Activated CD8-positive, alpha-beta memory T cell treated with anti-CD3 and anti-CD28 coated beads, Interleukin-2, amount 50 U/mL, for 24 hours (primary cell): ENCODE data around the gene SEC31B.

Experiments
- DNase-seq: peaks from one replicate; pipeline ENCODE4 v3.0.0-alpha.2; 2020; ENCODE audit errors: extremely low read depth

SEC31B gene, protein sequence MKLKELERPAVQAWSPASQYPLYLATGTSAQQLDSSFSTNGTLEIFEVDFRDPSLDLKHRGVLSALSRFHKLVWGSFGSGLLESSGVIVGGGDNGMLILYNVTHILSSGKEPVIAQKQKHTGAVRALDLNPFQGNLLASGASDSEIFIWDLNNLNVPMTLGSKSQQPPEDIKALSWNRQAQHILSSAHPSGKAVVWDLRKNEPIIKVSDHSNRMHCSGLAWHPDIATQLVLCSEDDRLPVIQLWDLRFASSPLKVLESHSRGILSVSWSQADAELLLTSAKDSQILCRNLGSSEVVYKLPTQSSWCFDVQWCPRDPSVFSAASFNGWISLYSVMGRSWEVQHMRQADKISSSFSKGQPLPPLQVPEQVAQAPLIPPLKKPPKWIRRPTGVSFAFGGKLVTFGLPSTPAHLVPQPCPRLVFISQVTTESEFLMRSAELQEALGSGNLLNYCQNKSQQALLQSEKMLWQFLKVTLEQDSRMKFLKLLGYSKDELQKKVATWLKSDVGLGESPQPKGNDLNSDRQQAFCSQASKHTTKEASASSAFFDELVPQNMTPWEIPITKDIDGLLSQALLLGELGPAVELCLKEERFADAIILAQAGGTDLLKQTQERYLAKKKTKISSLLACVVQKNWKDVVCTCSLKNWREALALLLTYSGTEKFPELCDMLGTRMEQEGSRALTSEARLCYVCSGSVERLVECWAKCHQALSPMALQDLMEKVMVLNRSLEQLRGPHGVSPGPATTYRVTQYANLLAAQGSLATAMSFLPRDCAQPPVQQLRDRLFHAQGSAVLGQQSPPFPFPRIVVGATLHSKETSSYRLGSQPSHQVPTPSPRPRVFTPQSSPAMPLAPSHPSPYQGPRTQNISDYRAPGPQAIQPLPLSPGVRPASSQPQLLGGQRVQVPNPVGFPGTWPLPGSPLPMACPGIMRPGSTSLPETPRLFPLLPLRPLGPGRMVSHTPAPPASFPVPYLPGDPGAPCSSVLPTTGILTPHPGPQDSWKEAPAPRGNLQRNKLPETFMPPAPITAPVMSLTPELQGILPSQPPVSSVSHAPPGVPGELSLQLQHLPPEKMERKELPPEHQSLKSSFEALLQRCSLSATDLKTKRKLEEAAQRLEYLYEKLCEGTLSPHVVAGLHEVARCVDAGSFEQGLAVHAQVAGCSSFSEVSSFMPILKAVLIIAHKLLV

DNA sequence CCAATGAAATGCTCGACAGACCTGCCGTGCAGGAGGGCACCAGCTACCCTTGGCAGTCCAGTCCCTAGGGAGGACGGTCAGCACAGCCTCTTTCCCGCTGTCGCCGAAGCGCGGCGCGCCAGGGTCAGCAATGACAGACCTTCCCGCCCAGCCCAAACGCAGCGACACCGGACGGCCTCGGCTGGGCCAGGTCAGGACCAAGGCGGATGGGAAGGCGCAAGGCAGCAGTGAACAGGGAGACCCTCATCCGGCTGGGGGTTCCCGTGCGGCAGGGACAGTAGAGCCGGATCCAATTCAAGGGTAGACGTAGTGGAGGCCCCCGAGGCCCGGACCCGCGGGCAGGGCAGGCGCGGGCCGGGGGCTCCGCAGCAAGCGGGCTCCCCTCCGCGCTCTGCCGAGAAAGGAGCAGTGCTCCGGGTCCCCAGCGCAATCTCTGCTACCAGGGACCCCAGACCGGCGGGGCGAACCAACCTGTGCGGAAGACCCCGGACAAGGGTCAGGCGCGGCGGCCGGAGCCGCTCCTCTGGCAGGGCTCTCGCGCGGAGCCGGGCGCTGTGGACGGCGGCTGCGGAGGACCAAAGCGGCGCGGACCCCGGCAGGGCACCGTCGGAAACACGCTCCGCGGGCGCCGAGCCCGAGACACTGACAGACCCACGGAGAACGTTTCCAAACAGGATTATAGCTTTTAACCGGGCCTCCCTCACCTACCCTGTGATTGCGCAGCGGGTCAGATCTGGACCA is at the start of gene SEC31B:
SEC31B (minus strand) TSS at position 551 of the 741 bp plus-strand sequence. CDS start 2,909 bp downstream, outside the sequence.
- DNase-seq = no peak

GRCh38 chr10:100568912-100569311 is 49.3 kb upstream of the SEC31B start:
- no peak for DNase-seq

DNA sequence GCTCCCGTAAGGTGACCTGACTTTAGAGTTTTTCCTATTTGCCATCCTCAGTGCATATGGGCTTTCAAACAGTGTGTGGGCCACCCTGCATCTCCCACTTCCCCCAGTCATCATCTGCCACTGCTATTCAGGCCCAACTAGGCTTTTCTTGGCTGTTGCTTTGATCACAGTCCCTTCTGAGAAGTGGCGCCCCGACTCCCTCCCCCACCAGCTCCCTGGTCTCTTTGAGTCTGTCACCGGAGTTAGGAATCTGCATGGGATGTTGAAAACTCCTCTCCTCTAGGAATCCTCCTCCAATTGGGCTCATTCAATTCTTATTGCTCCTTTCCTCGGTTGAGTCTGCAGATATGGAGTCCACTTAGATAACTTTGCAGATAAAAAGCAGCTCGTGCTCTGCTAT is 48.2 kb upstream of the SEC31B start:
- no peak for DNase-seq

GRCh38 chr10:100567249-100567648 is 47.6 kb upstream of the SEC31B start:
- no peak for DNase-seq

- no peak for DNase-seq
Observed at GRCh38 chr10:100566561-100566960, 46.9 kb upstream of the SEC31B start.

DNA sequence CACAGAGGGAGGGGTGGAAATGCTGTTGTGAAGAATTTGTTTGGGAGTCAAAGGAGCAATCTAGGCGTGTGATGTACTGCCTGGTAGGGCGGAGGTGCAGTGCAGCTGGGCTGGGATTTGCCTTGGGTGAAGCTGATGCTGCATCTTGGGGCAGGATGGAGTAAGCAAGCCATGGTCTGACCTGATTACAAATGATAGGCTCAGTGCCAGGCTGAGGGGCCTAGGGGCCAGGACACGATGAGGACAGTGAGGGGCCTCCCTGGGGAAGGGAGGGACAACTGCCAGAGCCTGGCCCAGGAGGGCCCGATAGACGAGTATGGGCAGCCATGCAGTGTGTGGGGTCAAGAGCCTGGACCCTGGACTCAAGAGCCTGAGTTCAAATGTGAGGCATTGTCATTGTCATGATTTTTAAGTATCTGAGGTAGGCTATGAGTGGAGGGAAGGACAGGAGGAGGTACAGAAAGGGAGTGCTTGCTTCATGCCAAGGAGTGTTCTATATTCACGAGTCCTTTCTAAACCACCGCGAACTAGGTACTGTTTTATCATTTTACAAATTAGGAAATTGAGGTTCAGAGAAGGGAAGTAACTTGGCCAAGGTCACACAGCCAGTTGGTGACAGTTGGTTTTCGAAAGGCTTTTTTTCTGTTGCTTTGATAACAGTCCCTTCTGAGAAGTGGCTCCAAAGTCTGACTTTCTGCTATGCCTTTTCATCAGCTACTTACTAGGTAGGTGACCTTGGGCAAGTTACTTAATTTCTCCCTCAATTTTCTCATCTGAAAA is 45.7 kb upstream of the SEC31B start:
- DNase-seq = no peak

- DNase-seq = peak; percentile 8
Observed at GRCh38 chr10:100562008-100562672, 42.5 kb upstream of the SEC31B start.

DNA sequence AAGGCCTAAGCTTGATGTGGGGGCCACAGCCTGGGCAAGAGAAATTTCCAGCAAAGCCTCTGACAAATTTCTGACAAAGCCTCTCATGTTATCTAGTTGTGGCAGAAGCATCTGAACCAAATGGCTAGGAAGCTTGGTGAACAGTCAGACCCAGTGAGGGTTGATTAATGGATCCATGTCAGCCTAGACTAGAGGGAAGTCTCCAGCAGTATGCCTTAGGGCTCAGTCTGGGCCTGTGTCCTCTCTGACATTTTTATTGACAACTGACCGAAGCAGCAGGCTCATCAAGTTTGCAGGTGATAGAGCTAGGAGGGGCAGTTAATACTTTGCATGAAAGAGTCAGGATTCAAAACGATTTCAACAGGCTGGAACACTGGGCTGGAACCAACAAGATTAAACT is 41.3 kb upstream of the SEC31B start:
- no peak for DNase-seq

DNA sequence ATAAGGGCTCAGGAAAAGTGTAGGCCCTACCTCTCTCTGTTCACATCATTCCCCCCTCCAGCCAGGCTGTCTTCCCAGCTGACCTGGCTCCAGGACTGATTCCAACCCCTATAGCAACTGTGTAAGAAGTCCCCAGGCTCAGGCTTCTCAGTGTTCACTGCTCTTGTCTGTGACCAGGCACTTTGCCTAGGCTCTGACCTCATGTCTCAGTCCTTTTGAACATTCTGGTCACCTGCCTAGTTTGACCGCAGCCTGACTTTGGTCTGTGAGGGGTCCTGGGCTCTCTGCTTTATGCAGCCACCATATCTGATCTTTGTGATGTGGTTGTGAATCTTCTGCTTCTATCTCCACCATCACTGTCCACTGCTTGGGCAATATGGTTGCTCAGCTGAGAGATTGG is 40.6 kb upstream of the SEC31B start:
- no peak for DNase-seq

DNA sequence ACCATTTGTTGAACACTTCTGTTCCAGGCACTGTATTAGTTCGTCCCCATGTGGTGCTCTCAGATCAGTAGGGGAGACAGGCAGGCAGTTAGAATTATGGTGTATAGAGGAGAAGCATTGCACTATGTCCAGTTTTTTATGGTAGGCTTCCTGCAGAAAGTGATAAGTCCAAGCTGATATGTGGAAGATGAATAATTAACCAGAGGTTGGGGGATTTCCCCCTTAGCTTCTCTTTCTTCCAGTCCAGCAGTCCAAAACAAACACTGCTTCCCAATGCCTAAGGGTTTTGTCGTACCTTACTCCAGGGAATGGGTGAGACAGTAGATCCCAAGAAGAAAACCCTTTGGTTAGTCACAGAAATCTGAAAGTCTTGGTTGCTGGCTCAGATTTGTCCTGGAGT is 35.2 kb upstream of the SEC31B start:
- DNase-seq = no peak

DNA sequence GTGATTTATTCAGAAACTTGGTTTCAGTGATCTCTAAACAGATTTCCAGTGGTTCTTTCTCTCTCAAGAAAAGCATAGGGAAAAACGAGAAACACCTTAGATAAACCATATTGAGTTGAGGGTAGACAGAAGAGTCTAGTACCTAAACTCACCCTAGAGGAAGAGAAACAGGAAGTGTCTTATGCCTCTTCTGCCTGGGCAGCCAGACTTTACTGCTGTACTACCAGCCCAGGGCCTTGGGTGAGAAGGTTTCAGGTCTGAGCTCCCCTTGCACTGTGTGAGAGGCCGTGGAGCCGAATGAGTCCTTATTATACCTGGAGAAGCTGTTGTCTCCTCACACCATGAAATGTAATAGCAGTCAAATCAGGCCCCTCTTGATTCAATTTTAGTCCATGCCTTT is 34.3 kb upstream of the SEC31B start:
- DNase-seq = no peak

- DNase-seq = no peak
Observed at GRCh38 chr10:100551738-100552137, 32.1 kb upstream of the SEC31B start.

DNA sequence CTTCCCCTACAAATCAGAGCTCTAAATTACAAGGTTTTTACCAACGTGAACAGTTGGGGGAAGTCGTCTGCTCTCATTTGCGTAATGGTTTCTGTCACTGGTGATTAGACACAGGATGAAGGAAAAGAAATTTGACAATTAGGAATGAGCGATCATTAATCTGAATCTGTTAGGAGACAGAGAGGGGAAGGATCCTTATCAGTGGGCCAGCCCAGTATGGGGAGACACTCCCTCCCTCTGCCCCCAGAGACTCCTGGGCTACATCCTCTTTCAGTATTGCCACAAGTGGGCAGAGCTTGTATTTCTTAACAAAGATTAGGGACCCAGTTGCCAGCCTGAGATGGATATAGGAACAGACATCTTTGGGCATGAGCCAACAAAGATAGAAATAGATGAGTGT is 31.5 kb upstream of the SEC31B start:
- DNase-seq = no peak

DNA sequence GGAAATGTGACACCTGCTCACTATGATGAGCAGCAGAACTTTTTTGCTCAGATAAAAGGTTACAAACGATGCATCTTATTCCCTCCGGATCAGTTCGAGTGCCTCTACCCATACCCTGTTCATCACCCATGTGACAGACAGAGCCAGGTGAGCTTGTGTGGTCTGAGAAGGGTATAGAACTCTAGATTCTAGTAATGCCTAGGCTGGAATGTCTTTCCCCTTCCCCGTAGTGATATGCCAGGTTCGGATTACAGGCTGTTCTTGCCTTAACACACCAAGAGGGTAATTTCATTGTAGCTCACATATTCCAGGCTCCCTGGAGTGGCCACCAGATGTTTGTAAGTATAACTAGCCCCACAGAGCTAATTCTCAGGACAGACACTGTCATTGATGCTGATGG is 25.3 kb upstream of the SEC31B start:
- DNase-seq = no peak

DNA sequence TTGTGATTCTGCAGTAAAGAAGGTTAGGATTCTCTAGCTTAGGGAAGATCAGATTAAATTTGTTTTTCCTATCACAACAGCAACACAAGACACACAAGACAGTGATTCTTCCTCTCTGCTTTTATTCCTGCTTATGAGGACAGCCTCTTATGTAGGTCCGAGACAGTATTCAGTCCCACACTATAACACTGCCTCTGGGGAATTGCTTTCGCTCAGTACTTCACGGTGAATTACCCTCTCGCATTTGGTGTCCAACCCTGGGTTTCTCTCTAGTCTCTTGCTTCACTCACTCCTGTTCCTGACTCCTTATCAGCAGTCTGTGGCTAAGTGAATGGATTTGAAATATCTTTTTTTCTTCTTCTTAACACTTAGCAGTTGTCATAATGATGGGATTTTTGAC is 17.8 kb upstream of the SEC31B start:
- DNase-seq = no peak

DNA sequence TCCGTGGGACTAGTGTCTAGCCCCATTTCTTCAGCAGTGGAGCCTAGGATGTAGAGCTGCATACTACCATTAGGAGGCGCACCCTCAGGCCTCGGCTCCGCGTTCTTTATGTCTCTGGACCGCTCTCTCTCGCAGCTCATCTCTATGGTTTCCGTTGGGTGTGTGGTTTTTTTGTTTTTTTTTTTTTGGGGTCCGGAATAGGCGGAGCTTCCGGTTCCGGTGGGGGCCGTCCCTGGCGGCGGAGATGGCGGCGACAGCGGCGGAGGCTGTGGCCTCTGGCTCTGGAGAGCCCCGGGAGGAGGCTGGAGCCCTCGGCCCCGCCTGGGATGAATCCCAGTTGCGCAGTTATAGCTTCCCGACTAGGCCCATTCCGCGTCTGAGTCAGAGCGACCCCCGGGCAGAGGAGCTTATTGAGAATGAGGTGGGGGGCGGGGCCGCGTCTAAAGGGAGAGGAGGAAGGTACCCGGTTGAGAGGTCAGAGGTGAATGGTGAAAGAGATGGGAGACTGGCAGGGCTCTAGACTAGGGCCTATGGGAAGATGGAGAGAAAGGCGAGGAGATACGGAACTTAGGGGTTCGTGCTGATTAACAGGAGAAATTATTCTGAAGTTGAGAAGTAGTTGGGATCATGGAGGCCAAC is 16.2 kb upstream of the SEC31B start, which contains the start of gene HIF1AN:
HIF1AN (plus strand) TSS at position 229 of the 639 bp plus-strand sequence; CDS start at position 245, 16 bp downstream.
- peak; percentile 77 for DNase-seq

DNA sequence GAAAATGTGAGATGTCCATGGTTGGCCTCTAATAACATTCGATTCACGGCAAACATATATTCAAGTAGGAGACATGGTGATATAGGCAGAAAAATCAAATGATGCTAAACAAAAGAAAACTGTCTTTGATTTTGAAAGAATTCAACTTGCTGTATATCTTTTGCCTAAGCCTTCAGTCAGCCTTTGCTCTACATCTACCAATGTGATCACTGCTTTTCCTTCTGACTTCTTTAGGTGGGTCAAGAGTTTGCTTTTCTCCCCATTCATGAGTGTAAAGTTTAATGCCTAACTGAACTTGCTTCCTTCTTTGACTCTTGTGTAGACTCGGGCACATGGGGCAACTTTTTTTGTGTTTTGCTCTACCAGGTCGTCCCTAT is 15.7 kb upstream of the SEC31B start:
- DNase-seq = no peak

DNA sequence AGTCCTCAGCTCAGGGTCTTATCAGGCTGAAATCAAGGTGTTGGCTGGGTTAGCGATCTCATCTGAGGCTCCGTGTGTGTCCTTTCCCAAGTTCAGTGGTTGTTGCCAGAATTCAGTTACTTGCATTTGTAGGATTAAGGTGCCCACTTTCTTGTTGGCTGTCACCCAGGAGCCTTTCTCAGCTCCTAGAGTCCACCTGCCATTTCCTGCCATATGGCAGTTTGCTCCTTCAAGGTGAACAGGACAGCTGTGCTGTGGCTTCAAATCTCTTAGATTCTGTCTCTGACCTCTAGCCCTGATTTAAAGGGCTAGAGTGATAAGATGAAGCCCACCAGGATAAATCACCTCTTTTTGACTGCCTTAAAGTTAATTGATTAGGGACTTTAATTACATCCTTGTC is 15.1 kb upstream of the SEC31B start:
- DNase-seq = no peak

DNA sequence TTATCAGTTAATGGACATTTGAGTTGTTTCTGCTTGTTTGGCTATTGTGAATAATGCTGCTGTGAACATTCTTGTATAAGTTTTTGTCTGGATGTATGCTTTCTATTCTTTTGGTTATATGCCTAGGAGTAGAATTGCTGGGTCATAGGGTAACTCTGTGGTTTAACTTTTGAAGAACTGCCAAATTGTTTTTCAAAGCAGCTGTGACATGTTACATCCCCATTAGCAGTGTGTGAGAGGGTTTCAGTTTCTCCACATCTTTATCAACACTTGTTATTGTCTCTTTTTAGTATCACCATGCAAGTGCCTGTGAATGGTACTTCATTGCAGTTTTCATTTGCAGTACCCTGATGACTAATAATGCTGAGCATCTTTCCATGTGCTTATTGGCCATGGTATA is 12.1 kb upstream of the SEC31B start:
- no peak for DNase-seq
